ENCODE results near the gene MAEA. TPM values are rescaled to one million over a fixed set of nuclear protein-coding genes. Genes with fewer than 3 reads are reported as not detected.
A peak's percentile ranks its signal among the peaks of the same experiment; 100 is the strongest.

Gene MAEA
- total and polyA plus RNA-seq, 2 of the 8 experiments (the other 6 are each of a cell fraction or from before 2014, with no cell fraction given): 75.8 to 133 TPM

GRCh38 chr4:1337951-1338751 is 48.5 kb downstream of the MAEA start:
- ChIA-PET POLR2A (ENCODE audit: partially characterized antibody) (no interaction called here), CTCF (ENCODE audit: partially characterized antibody) (no interaction called here)
- H3K4me2 ChIP-seq (ENCODE audit: insufficient read depth in 1 of 2, low read depth in 2 of 2, low read length in 2 of 2): no peak overlapping the region
- no peak overlapping the region for H3K14ac ChIP-seq (ENCODE audit: insufficient read length)
- no peak overlapping the region for H4K5ac ChIP-seq (ENCODE audit: insufficient read length, low read depth, low read length)
- no peak overlapping the region for H3K56ac ChIP-seq (replicated peaks; ENCODE audit: insufficient read length, low read depth, low read length)
- no peak overlapping the region for H3K4me3 ChIP-seq (ENCODE audit: extremely low read depth in 1 of 4, insufficient read depth in 2 of 4, low read depth in 3 of 4, low read length in 4 of 4)
- H3K36me3 ChIP-seq (ENCODE audit: control insufficient read depth in 2 of 4, insufficient read depth in 4 of 4, low read length in 3 of 4): peaks cover 10 to 58% (median 44%) of the 10 kb centered on the region in 4 experiments
- no peak overlapping the region for H2BK120ac ChIP-seq (replicated peaks; ENCODE audit: low read depth, low read length)
- DNase-seq (ENCODE audit: low read depth in 1 of 2, low spot score in 2 of 2) (no peak), FAIRE-seq (no peak)
- 91% methylated on average over 32 of the region's 41 CpGs; no CpG with 5 or more reads in 1 of the 2 experiments for WGBS, 2 experiments (ENCODE audit: extremely low coverage in 1 of 2, insufficient coverage in 1 of 2, insufficient read length in 1 of 2, insufficient replicate concordance in 2 of 2, low coverage in 1 of 2, low lambda C conversion rate in 2 of 2, missing lambda C conversion rate in 1 of 2)
- H2BK15ac ChIP-seq (ENCODE audit: low read length): no peak overlapping the region
- H2BK5ac ChIP-seq (ENCODE audit: low read depth, low read length): no peak overlapping the region
- H3K9me3 ChIP-seq (ENCODE audit: insufficient read depth in 2 of 2, low read depth in 1 of 2, low read length in 1 of 2): no peaks in the 10 kb centered on the region
- no peak overlapping the region for H3K4ac ChIP-seq (replicated peaks; ENCODE audit: insufficient read length, low read depth, low read length)
- no peak overlapping the region for H3K9ac ChIP-seq (replicated peaks in 1 of 4; ENCODE audit: extremely low read depth in 1 of 4, low read depth in 3 of 4, low read length in 3 of 4)
- peak overlapping the region; percentile 79 for H4K8ac ChIP-seq (ENCODE audit: extremely low read depth, insufficient read depth, low read length)
- H3K23ac ChIP-seq (ENCODE audit: insufficient read length): no peak overlapping the region
- H3K4me1 ChIP-seq (replicated peaks in 1 of 4; ENCODE audit: control insufficient read depth in 3 of 4, insufficient read depth in 4 of 4, low read length in 3 of 4): no peaks in the 10 kb centered on the region
- H3K79me2 ChIP-seq (ENCODE audit: control insufficient read depth in 1 of 2, insufficient read depth in 2 of 2, low read length in 2 of 2): no peaks in the 10 kb centered on the region
- no peak overlapping the region for H4K91ac ChIP-seq (replicated peaks; ENCODE audit: insufficient read length, low read length)
- no peak overlapping the region for H2AK5ac ChIP-seq (ENCODE audit: low read depth, low read length)
- no peak overlapping the region for H2AFZ ChIP-seq (ENCODE audit: low read length)
- H2BK20ac ChIP-seq (ENCODE audit: low read length): no peak overlapping the region
- H3K18ac ChIP-seq (ENCODE audit: extremely low read depth, low read length): no peak overlapping the region
- H3K23me2 ChIP-seq (ENCODE audit: low read depth, low read length): no peaks in the 10 kb centered on the region
- H4K20me1 ChIP-seq (replicated peaks in 1 of 2; ENCODE audit: control insufficient read depth in 1 of 2, insufficient read depth in 2 of 2, low read length in 2 of 2): peaks cover 5 to 19% of the 10 kb centered on the region in 2 experiments
- H3K27me3 ChIP-seq (replicated peaks in 1 of 4; ENCODE audit: control insufficient read depth in 3 of 4, extremely low read depth in 1 of 4, insufficient read depth in 3 of 4, low read length in 3 of 4): no peaks in the 10 kb centered on the region
- no peak overlapping the region for H2BK12ac ChIP-seq (ENCODE audit: low read depth, low read length)
- H3K79me1 ChIP-seq (ENCODE audit: low read depth, low read length): no peaks in the 10 kb centered on the region; the same call in 1 of the 2 replicates
- no peak overlapping the region for H3K27ac ChIP-seq (ENCODE audit: low read depth, low read length)
- TF ChIP-seq ASH2L (IDR thresholded peaks at IDR 0.05; ENCODE audit: low read length): no peak
- no peak for TF ChIP-seq CHD1 (IDR thresholded peaks at IDR 0.05; ENCODE audit: low read depth, low read length)
- TF ChIP-seq SP2 (IDR thresholded peaks at IDR 0.05; ENCODE audit: low read length): no peak
- no peak for TF ChIP-seq SAP30 (IDR thresholded peaks at IDR 0.05; ENCODE audit: insufficient read depth, insufficient replicate concordance, low read length)
- no peak for TF ChIP-seq SIX5 (IDR thresholded peaks at IDR 0.05; ENCODE audit: low read depth, low read length)
- TF ChIP-seq E2F6 (IDR thresholded peaks at IDR 0.05): no peak
- TF ChIP-seq HDAC2 (IDR thresholded peaks at IDR 0.05; ENCODE audit: borderline replicate concordance in 1 of 2, low read depth in 2 of 2, low read length in 2 of 2): no peak
- TF ChIP-seq HDAC6 (IDR thresholded peaks at IDR 0.05; ENCODE audit: low read depth, low read length): no peak
- TF ChIP-seq RBBP5 (IDR thresholded peaks at IDR 0.05; ENCODE audit: borderline replicate concordance, low read depth, low read length): no peak
- TF ChIP-seq TCF12 (IDR thresholded peaks at IDR 0.05; ENCODE audit: low read depth, low read length): no peak
- TF ChIP-seq MAFK (IDR thresholded peaks at IDR 0.05; ENCODE audit: low read depth, low read length): no peak
- TF ChIP-seq SIRT6 (IDR thresholded peaks at IDR 0.05; ENCODE audit: low read length): no peak
- TF ChIP-seq KDM4A (IDR thresholded peaks at IDR 0.05; ENCODE audit: low read depth, low read length, severe bottlenecking): no peak

Data from H1 (cell line).